Cardiac muscle cell (in vitro differentiated cells and primary cell): ENCODE measurements around the gene ASPHD2. TPM values are rescaled to one million over a fixed set of nuclear protein-coding genes. Genes with fewer than 3 reads are reported as not detected.

Source experiments
- DNase-seq, 2 donors: peaks; one replicate each; pipeline versions ENCODE4 v3.0.0 to v3.0.0-alpha.2; 2010 to 2017; ENCODE audit warnings: low read depth in 1 of 2, low spot score in 1 of 2
- H3K27ac ChIP-seq: fragments of 200-600 bp; sonication (generic); 2 replicates; pipeline ENCODE4 v1.5.1; 2016
- H3K27me3 ChIP-seq: fragments of 200-600 bp; sonication (generic); 2 replicates; pipeline ENCODE4 v1.6.0; 2016; ENCODE audit warnings: control low read depth
- H3K36me3 ChIP-seq: fragments of 200-600 bp; sonication (generic); 2 replicates; pipeline ENCODE4 v1.5.1; 2016; ENCODE audit warnings: control low read depth
- H3K4me1 ChIP-seq: fragments of 200-600 bp; sonication (generic); 2 replicates; pipeline ENCODE4 v1.8.1; 2017; ENCODE audit warnings: low read depth, mild to moderate bottlenecking, mixed run types
- H3K4me3 ChIP-seq: fragments of 200-600 bp; sonication (generic); 2 replicates; pipeline ENCODE4 v1.5.1; 2016; ENCODE audit warnings: mild to moderate bottlenecking
- H3K9me3 ChIP-seq: fragments of 200-600 bp; sonication (generic); 2 replicates; pipeline ENCODE4 v1.5.1; 2017; ENCODE audit warnings: low read depth, mild to moderate bottlenecking, control low read depth
- CTCF ChIP-seq: IDR thresholded peaks from 2 replicates; pipeline ENCODE4 v1.5.1; 2012; ENCODE audit warnings: low read depth, mild to moderate bottlenecking, low read length
- polyA plus RNA-seq: library from polyadenylated mRNA; unstranded; fragments of >200 nt; fragmentation: Nextera tagmentation; extraction: Ambion mirVana; gene quantifications from 2 replicates; pipeline ENCODE4 v1.2.1, GENCODE V29; 2016
- total RNA-seq: library from RNA; depleted of rRNA; stranded (reverse); fragments of >200 nt; gene quantifications from 2 replicates; pipeline ENCODE4 v1.2.3, GENCODE V29; 2016

ASPHD2 gene
- total and polyA plus RNA-seq, 2 experiments from 2014 or later, result 1.8 to 2.0 TPM

GRCh38 chr22:26457661-26458272 is 28.7 kb downstream of the ASPHD2 start:
- TF ChIP-seq CTCF, result no peak
- no peaks in the 10 kb centered on the region for H3K27me3 ChIP-seq
- H3K36me3 ChIP-seq, result peaks cover 18% of the 10 kb centered on the region
- peaks cover 7% of the 10 kb centered on the region for H3K4me1 ChIP-seq
- no peaks in the 10 kb centered on the region for H3K9me3 ChIP-seq
- DNase-seq, result no peak
- no peak overlapping the region for H3K4me3 ChIP-seq
- H3K27ac ChIP-seq, result no peak overlapping the region

- no peak for DNase-seq
- H3K27ac ChIP-seq, result no peak overlapping the region
- H3K9me3 ChIP-seq, result no peaks in the 10 kb centered on the region
- H3K4me3 ChIP-seq, result no peak overlapping the region
- no peaks in the 10 kb centered on the region for H3K27me3 ChIP-seq
- peaks cover 20% of the 10 kb centered on the region for H3K36me3 ChIP-seq
- TF ChIP-seq CTCF, result no peak
- peaks cover 14% of the 10 kb centered on the region for H3K4me1 ChIP-seq
These were observed 31.1 kb downstream of the ASPHD2 start for GRCh38 chr22:26460202-26460601.

GRCh38 chr22:26461188-26461810 is 32.2 kb downstream of the ASPHD2 start:
- DNase-seq, result peak; percentile 45 to 81
- H3K27ac ChIP-seq, result no peak overlapping the region
- peaks cover 14% of the 10 kb centered on the region for H3K4me1 ChIP-seq
- H3K36me3 ChIP-seq, result peaks cover 25% of the 10 kb centered on the region
- H3K27me3 ChIP-seq, result no peaks in the 10 kb centered on the region
- no peaks in the 10 kb centered on the region for H3K9me3 ChIP-seq
- peak; percentile 88 for TF ChIP-seq CTCF
- H3K4me3 ChIP-seq, result no peak overlapping the region

- H3K36me3 ChIP-seq, result peaks cover 32% of the 10 kb centered on the region
- H3K27me3 ChIP-seq, result no peaks in the 10 kb centered on the region
- H3K4me1 ChIP-seq, result peaks cover 14% of the 10 kb centered on the region
- TF ChIP-seq CTCF, result no peak
- DNase-seq, result no peak
- no peak overlapping the region for H3K27ac ChIP-seq
- no peaks in the 10 kb centered on the region for H3K9me3 ChIP-seq
- H3K4me3 ChIP-seq, result no peak overlapping the region
These were observed 33.0 kb downstream of the ASPHD2 start for GRCh38 chr22:26462051-26462450.

- no peak for TF ChIP-seq CTCF
- no peaks in the 10 kb centered on the region for H3K27me3 ChIP-seq
- H3K9me3 ChIP-seq, result no peaks in the 10 kb centered on the region
- H3K27ac ChIP-seq, result no peak overlapping the region
- H3K4me3 ChIP-seq, result no peak overlapping the region
- H3K4me1 ChIP-seq, result peaks cover 14% of the 10 kb centered on the region
- peaks cover 34% of the 10 kb centered on the region for H3K36me3 ChIP-seq
- DNase-seq, result no peak
These were observed 33.6 kb downstream of the ASPHD2 start for GRCh38 chr22:26462641-26463040.
